Stimulated activated CD8-positive, alpha-beta memory T cell treated with anti-CD3 and anti-CD28 coated beads, Interleukin-4, amount 100 ng/mL, for 24 hours (primary cell): ENCODE measurements around the gene HDAC4.

Experiments used
- DNase-seq: peaks from one replicate; pipeline ENCODE4 v3.0.0-alpha.2; 2020; ENCODE audit warnings: low read depth

HDAC4 gene

GRCh38 chr2:239267288-239267951, 133.4 kb downstream of the HDAC4 start:
- peak; percentile 82 for DNase-seq

GRCh38 chr2:239266779-239267287, 134.0 kb downstream of the HDAC4 start:
- DNase-seq = no peak

- DNase-seq = no peak
Observed at GRCh38 chr2:239266434-239266766, 134.4 kb downstream of the HDAC4 start.

DNA sequence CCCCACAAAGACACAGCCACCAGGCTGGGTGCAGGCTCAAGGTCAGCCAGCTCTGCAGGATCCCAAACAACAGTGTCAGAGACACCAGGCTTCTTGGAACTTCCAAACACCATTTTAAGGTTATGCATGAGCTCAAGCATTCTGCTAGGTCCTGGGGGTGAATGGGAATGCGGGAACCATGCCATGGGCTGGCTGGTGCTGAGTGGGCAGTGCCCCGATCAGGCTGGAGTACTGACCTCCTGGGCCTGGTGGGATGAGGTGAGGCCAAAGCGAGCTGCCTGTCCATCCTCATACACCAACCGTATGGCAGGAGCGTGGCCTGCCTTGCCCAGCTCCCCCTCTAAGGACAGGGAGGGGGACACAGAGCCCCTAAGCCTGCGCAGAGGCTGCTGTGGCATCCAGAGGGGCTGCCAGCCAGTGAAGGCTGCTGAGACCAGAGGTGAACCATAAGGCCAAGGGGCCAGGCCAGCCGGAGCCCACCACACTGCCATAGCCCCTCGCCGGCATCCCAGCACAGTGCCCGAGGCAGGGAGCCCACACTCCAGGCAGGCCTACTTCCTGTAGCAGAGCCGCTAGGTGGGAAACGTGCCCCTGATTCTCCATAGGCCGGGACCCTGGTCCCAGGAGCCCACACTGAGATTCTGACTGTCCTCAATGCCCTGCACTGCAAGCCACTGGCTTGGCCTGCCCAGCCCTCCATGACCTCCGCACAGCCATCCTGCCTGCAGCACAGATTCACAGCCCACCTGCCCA, 135.0 kb downstream of the HDAC4 start:
- no peak for DNase-seq

GRCh38 chr2:239264838-239265651, 135.8 kb downstream of the HDAC4 start:
- no peak for DNase-seq

GRCh38 chr2:239264492-239264837, 136.4 kb downstream of the HDAC4 start:
- no peak for DNase-seq

- DNase-seq = no peak
Observed at GRCh38 chr2:239263669-239264491, 136.9 kb downstream of the HDAC4 start.

DNA sequence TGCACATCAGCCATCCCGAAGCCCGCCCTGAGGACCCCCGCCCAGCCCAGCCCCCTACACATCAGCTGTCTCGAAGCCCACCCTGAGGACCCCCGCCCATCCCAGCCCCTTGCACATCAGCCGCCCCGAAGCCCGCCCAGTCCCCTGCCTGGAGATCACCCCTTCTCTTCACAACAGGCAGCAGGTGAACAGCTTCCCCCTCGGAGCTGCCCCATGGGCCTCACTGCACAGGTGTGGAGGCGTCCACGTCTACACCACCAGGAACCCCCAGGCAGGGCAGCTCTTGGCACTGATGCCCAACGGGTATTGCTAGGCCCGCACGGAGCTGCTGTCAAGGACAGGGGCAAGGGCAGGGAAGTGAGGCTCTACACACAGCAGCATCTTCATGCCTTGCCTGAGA, 137.6 kb downstream of the HDAC4 start:
- no peak for DNase-seq

DNA sequence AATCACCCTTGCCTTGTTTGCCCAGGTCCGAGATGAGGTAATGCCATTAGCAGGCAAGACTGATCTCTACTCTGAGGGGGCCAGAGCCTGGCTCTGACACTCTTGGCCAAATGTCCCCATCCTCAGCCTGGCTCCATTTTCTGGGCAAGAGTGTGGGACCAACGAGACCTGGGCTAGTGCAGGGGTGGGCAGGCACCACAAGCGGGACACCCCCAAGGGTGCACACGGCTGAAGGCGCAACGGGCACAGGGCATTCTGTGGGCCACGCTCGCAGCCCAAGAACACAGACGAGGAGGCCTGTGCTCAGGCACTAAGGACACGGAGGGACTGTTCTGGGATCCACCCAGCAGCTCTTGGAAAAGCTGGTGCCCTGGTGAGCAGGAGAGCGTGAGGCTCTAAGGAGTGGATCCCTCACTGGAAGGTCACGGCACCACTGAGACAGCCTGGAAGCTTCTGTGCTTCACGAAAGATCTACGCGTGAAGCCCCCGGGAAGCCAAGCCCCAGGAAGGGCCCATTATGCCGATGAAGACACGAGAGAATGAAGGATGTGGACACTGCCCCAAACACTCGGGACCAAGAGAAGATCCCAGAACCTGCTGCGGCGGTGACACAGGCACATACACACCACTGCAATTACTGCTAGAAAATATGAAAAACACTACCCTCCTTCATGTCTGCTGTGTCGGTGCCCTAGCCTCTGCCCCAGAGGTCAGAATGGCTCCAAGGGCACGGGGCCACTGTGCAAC, 138.2 kb downstream of the HDAC4 start:
- DNase-seq = no peak

GRCh38 chr2:239261796-239262483, 138.9 kb downstream of the HDAC4 start:
- DNase-seq = no peak

- no peak for DNase-seq
Observed at GRCh38 chr2:239261356-239261755, 139.5 kb downstream of the HDAC4 start.

DNA sequence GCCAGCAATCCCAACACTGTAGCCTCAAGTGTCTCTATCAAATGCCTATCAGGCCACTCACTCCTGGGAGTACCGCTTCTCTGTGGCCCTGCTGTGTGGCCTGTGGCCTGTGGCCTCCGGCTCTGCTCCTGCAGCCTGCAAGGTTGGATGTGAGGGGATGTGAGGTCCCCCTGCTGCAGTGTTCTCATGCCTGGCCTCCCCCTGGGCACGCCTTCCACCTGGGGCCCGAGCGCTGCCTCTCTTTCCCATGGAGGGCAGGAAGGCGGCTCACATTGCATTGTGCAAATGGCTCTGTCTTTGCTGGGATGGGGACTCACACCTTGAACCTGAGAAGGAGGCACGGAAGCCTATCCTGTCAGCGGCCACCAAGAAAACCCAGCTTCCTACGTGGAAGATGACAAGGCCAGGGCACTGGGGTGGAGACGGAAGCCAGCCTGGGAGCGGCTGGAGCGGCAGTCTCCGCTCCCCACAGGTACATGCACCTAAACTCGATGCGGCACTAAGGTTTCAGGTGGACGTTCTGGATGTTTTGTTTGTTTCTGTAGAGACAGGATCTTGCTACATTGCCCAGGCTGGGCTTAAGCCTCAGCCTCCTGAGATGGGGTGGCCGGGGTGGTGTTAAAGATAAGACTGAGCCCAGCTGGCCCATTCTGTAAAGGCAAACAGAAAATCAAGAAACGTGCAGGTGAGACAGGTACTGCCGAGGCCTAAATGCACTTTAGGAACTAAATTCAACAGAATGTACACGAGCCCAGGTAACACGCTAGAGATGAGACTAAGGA, 140.1 kb downstream of the HDAC4 start:
- DNase-seq = no peak

DNA sequence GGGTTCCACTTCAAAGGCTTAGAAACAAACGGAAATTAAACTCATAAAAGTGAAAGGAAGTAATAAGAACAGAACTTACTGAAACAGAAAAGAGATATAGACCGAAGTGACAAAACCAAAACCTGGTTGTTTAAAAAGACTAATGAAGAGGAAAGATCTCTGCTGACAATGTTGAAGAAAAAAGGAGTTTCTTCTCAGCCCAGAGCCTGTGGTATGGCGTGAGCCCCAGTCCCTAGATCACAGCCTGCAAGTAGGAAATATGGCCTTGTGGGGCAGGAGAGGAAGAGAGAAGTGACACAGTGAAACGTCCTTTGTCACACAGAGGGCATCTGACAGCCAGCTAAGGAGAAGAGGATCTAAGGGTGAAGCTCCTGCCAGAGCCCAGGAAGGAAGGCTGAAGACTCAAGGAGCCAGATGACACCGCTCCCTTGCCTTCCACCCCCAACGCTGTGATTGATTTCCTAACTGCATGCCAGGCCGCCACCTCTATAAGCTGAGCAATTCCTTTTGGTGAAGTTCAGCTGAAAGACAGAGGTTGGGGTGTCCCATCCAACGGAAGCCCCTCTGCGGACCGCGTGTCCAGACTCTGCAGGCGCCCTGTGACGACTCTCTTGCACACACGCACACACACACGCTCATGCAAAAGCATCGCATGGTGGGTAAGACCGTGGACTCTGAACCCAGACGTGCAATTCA, 141.1 kb downstream of the HDAC4 start:
- no peak for DNase-seq

GRCh38 chr2:239259173-239259572, 141.6 kb downstream of the HDAC4 start:
- DNase-seq = no peak

- DNase-seq = no peak
Observed at GRCh38 chr2:239258248-239258647, 142.6 kb downstream of the HDAC4 start.

DNA sequence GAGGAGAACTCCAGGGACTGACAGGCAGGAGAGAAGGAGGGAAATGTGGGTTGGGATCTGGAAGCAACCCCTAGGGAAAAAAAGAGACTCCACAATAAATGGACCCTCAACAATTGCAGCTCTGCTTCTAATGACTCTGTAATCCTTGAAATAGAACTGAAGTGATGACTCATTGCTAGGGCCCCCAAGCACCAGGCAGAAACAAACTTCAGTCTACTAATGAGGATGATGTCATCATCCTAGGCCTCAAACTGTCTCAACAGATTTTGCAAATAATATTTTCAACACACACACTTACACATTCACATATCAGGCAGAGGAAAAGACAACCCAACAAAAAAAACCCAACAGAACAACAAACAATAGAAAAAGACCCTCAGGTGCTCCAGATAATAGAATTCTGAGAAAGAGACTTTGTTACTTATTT, 143.3 kb downstream of the HDAC4 start:
- no peak for DNase-seq

GRCh38 chr2:239256350-239256743, 144.5 kb downstream of the HDAC4 start:
- no peak for DNase-seq

DNA sequence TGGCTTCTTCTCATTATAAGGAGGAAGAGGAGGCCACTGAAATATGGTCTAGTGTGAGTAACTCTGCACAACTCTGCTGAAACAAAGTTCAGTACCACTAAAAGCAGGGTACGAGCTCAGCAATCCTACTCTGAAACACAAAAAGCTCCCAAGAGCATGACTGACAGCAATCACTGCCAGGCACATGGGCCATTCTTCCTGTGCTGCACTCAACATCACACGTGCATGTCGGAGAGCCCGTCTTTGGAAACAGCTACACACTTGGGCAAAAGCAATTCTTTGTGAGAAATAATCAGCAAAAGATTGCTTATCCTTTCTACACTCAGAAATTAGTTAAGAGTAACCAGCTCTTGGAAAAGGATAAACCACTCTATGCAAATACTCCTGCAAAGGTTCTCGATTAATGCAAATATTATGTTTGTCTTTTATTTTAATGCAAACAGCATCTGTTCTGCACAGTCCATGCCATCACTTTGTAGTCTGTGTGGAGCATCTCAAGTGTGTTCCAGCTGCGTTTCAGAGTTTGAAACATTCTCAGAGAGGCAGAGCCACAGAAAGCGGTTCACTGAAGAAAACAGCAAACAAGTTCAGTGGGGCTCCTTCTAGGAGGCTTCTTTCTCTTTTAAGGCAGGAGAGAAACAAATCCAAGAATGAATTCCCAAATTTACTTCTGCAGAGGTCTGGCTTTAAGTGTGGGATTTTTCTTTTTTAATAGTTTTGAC, 145.0 kb downstream of the HDAC4 start:
- DNase-seq = no peak

DNA sequence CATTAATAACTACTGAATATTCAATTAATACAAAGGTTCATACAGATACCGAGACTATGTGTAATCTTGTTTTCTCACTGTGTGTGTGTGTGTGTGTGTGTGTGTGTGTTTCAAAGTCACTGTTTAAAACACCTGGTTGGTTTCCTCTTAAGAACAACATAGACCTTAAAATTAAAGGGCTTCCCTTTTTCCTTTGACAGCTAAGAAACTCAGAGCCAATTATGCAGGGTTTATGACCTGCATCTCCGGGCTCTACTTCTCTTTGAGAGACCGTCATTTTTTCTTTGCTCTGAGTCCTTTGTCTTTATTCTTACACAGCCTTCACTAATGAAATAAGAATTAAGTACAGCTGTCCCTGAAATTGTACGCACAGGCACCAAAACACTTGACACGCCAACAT, 145.6 kb downstream of the HDAC4 start:
- no peak for DNase-seq
